CD4-positive, alpha-beta memory T cell (primary cell): ENCODE results near the gene MNAT1. TPM values are rescaled to one million over a fixed set of nuclear protein-coding genes. Genes with fewer than 3 reads are reported as not detected.
A peak's percentile ranks its signal among the peaks of the same experiment; 100 is the strongest.

Experiments
- CTCF ChIA-PET: fragments of 350-600 bp; sonication (Branson Sonifier 250); formaldehyde crosslinking; loops from one replicate; lab custom pipeline; 2021; ENCODE audit warnings: inconsistent platforms; ENCODE audit not compliant: partially characterized antibody; lab: Charles Lee
- POLR2A ChIA-PET: fragments of 350-600 bp; sonication (Branson Sonifier 250); formaldehyde crosslinking; loops from one replicate; lab custom pipeline; 2021; ENCODE audit not compliant: partially characterized antibody; lab: Charles Lee
- DNase-seq, 5 donors: peaks; one replicate each; pipeline versions ENCODE4 v3.0.0 to v3.0.0-alpha.2; 2020 to 2022; ENCODE audit warnings: mixed read lengths in 1 of 5
- H3K27ac ChIP-seq: one replicate; pipeline ENCODE4 v1.7.0; 2013; ENCODE audit warnings: low read depth, low read length
- H3K27me3 ChIP-seq: 2 replicates; pipeline ENCODE4 v1.7.0; 2013; ENCODE audit warnings: mild to moderate bottlenecking, low read length, moderate library complexity; ENCODE audit not compliant: insufficient read depth
- H3K36me3 ChIP-seq: 2 replicates; pipeline ENCODE4 v1.7.0; 2013; ENCODE audit warnings: mild to moderate bottlenecking, low read length, moderate library complexity; ENCODE audit not compliant: insufficient read depth
- H3K4me1 ChIP-seq: 2 replicates; pipeline ENCODE4 v1.7.0; 2013; ENCODE audit warnings: mild to moderate bottlenecking, low read length, moderate library complexity; ENCODE audit not compliant: insufficient read depth
- H3K4me3 ChIP-seq, 2 donors: one replicate each; pipeline ENCODE4 v1.7.0; 2013; ENCODE audit warnings: low read length in 2 of 2, mild to moderate bottlenecking in 1 of 2
- H3K9me3 ChIP-seq, 2 donors: one replicate each; pipeline ENCODE4 v1.7.0; 2013; ENCODE audit warnings: low read length in 2 of 2, control low read depth in 1 of 2; ENCODE audit not compliant: control insufficient read depth in 1 of 2
- H3K27ac Mint-ChIP-seq, 7 donors: one replicate each; pipeline ENCODE4 v1.8.0; 2020 to 2021; ENCODE audit warnings: mixed read lengths in 7 of 7, mild to moderate bottlenecking in 6 of 7, inconsistent platforms in 3 of 7, moderate library complexity in 3 of 7
- H3K27me3 Mint-ChIP-seq, 2 donors: one replicate each; pipeline ENCODE4 v1.8.0; 2020 to 2021; ENCODE audit warnings: mixed read lengths in 2 of 2
- H3K36me3 Mint-ChIP-seq, 2 donors: one replicate each; pipeline ENCODE4 v1.8.0; 2020 to 2021; ENCODE audit warnings: mixed read lengths in 2 of 2, inconsistent platforms in 1 of 2, mild to moderate bottlenecking in 1 of 2
- H3K4me1 Mint-ChIP-seq, 4 donors: one replicate each; pipeline ENCODE4 v1.8.0; 2020 to 2021; ENCODE audit warnings: mixed read lengths in 4 of 4, mild to moderate bottlenecking in 1 of 4
- H3K4me3 Mint-ChIP-seq, 8 donors: one replicate each; pipeline ENCODE4 v1.8.0; 2020 to 2021; ENCODE audit warnings: mixed read lengths in 8 of 8, mild to moderate bottlenecking in 7 of 8, moderate library complexity in 6 of 8, inconsistent platforms in 3 of 8
- H3K9me3 Mint-ChIP-seq, 8 donors: one replicate each; pipeline ENCODE4 v1.8.0; 2020 to 2021; ENCODE audit warnings: mixed read lengths in 8 of 8, mild to moderate bottlenecking in 5 of 8, inconsistent platforms in 3 of 8, moderate library complexity in 1 of 8
- intact Hi-C: fragments of 100-400 bp; cut with micrococcal nuclease; formaldehyde crosslinking; loops from one replicate; pipeline ENCODE4 v1.15.1; 2023
- polyA plus RNA-seq, 2 donors: library from polyadenylated mRNA; unstranded; fragments of 300-500 nt; fragmentation: Illumina TruSeq; gene quantifications; one replicate each; pipeline ENCODE4 v1.2.3, GENCODE V29; 2021
- total RNA-seq, 2 experiments: library from RNA; stranded (reverse); gene quantifications; one replicate each; pipeline ENCODE4 v1.2.3, GENCODE V29; 2021

MNAT1 gene
- total RNA-seq, result 10 to 100 TPM; 12.6 to 13.0 TPM
- polyA plus RNA-seq, result 10 to 100 TPM; 18.9 to 28.7 TPM

DNA sequence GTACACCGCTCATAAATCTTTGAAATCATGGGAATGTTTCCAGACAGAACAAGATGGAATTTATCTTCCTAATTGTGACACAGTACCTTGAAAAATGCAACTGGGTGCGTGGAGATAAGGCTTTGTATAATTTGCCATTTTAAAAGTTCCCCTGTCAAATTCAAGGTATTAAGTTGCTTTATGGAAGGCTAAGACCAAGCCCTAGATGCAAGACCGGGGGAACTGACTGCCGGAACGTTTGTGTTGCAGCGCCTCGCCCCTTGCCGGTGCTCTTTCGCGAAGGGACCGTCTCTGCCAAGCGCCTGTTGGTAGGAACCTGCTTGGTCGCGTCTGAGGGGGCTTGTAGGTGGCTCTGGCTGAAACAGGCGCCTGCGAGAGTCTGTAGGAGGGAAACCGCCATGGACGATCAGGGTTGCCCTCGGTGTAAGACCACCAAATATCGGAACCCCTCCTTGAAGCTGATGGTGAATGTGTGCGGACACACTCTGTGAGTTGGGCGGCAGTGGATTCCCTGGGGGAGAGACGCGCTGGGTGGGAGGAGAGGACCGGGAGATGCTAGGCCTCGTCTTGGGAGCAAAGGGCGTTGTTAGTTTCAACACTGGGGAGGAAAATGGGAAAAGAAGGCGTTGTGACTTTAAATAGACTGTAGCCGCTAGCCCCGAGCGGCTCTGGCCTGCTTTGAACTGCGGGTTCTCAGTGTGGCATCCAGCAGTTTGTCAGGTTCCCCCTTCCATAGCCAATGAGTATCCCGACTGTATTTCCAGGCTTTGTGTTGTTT, at the start of gene MNAT1:
MNAT1 (plus strand) TSS at position 297 of the 778 bp plus-strand sequence; CDS start at position 399, 102 bp downstream.
- Histone ChIP-seq H3K27ac (peak within 1 kb of the TSS; percentile 39), H3K27me3 (no peaks in the 10 kb centered on the region), H3K36me3 (no peaks in the 10 kb centered on the region), H3K9me3 (no peaks in the 10 kb centered on the region), H3K4me1 (peaks cover 20% of the 10 kb centered on the region), H3K4me3 (peak within 1 kb of the TSS; percentile 92 to 97)
- peaks cover 3 to 5% of the 10 kb centered on the region in 2 donors for H3K36me3 Mint-ChIP-seq
- peaks cover 23 to 38% (median 28%) of the 10 kb centered on the region in 4 donors for H3K4me1 Mint-ChIP-seq
- peaks cover 7 to 15% of the 10 kb centered on the region in 2 donors for H3K27me3 Mint-ChIP-seq
- ChIA-PET CTCF (interaction anchor here (1.2 to 1.4 kb wide), 2 partner anchors 12 to 20 kb away, joined by 3 to 7 read pairs; no protein-coding TSS in a partner anchor), POLR2A (interaction anchor here (1.1 to 1.9 kb wide), 2 partner anchors 11 to 1159 kb away, joined by 3 to 6 read pairs; partner anchors contain the start of gene SIX4)
- peak within 1 kb of the TSS; percentile 24 to 98 (median 95) for H3K27ac Mint-ChIP-seq
- peaks cover 0 to 5% (median 5%) of the 10 kb centered on the region in 8 donors for H3K9me3 Mint-ChIP-seq
- peak; percentile 68 to 74 (median 72) for DNase-seq
- intact Hi-C loops, result loop anchor here (1.0 to 2.0 kb wide), 3 partner anchors 10 to 246 kb away; partner anchors contain the start of gene SIX4
- peak within 1 kb of the TSS; percentile 95 to 100 (median 98) for H3K4me3 Mint-ChIP-seq

DNA sequence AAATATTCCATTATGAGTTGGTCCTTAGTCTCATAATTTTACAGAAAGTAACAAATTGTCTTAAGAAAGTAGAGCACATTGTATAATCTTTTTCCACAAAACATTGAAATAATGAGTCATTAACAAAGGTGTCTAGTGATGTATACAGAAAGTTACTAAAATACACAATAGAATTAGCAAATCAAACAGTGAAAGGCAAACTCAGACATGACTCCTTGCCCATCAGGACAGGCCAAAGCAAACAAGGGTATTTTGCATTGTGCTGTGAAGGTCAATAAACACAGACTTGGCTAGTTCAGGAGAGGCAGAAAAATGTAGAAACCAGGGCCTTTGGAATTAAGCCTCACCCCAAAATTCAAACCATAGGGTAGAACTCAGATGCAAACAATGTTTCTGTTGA, 47.7 kb upstream of the MNAT1 start:
- no peak overlapping the region for H3K4me3 ChIP-seq
- no peaks in the 10 kb centered on the region for H3K9me3 Mint-ChIP-seq
- H3K27me3 ChIP-seq, result no peaks in the 10 kb centered on the region
- CTCF ChIA-PET, result no interaction called here
- H3K27ac Mint-ChIP-seq, result no peak overlapping the region
- no peak for DNase-seq
- POLR2A ChIA-PET, result no interaction called here
- no peaks in the 10 kb centered on the region for H3K36me3 Mint-ChIP-seq
- no peaks in the 10 kb centered on the region for H3K4me1 Mint-ChIP-seq
- no peaks in the 10 kb centered on the region for H3K4me1 ChIP-seq
- no peaks in the 10 kb centered on the region for H3K36me3 ChIP-seq
- no peak overlapping the region for H3K27ac ChIP-seq
- peaks cover 5 to 9% of the 10 kb centered on the region in 2 donors for H3K27me3 Mint-ChIP-seq
- H3K9me3 ChIP-seq, result no peaks in the 10 kb centered on the region
- intact Hi-C loops, result no loop called here
- H3K4me3 Mint-ChIP-seq, result no peak overlapping the region

DNA sequence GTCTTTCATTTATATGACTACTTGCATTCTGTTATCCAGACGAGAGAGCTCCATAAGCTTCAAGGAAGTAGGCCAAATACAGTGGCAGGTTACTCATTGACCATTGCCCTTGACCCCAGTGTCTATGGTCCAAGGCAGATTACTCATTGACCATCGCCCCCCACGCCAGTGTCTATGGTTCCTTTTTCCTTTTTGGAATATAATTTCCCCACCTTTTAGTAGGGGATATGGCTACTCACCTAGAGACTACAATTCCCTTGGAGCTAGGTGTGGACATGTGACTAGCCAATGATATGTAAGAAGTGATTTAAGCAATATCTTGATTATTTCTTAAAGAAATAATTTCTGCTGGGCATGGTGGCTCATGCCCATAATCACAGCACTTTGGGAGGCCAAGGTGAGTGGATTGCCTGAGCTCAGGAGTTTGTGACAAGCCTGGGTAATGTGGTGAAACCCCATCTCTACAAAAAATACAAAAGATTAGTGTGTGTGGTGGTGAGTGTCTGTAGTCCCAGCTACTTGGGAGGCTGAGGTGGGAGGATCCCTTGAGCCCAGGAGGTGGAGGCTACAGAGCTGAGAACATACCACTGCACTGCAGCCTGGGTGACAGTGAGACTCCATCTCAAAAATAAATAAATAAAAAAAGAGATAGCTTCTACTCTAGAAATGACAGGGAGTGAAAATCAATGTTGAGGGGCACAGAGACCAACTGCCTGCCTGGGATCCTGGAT, 43.0 kb upstream of the MNAT1 start:
- DNase-seq, result no peak
- Mint-ChIP-seq H3K9me3 (peaks cover 0 to 1% (median 0%) of the 10 kb centered on the region in 8 donors), H3K36me3 (no peaks in the 10 kb centered on the region), H3K27ac (no peak overlapping the region), H3K4me3 (no peak overlapping the region), H3K27me3 (peaks cover 2% of the 10 kb centered on the region in 2 donors), H3K4me1 (no peaks in the 10 kb centered on the region)
- H3K27ac ChIP-seq, result no peak overlapping the region
- no peaks in the 10 kb centered on the region for H3K9me3 ChIP-seq
- CTCF ChIA-PET, result interaction anchor here (1.3 to 1.5 kb wide), 2 partner anchors 8 to 11 kb away, joined by 3 to 4 read pairs; no protein-coding TSS in a partner anchor
- intact Hi-C loops, result no loop called here
- no peak overlapping the region for H3K4me3 ChIP-seq
- POLR2A ChIA-PET, result interaction anchor here (0.7 kb wide), 1 partner anchor 16 kb away, joined by 3 read pairs; no protein-coding TSS in a partner anchor
- no peaks in the 10 kb centered on the region for H3K4me1 ChIP-seq
- no peaks in the 10 kb centered on the region for H3K36me3 ChIP-seq
- no peaks in the 10 kb centered on the region for H3K27me3 ChIP-seq

DNA sequence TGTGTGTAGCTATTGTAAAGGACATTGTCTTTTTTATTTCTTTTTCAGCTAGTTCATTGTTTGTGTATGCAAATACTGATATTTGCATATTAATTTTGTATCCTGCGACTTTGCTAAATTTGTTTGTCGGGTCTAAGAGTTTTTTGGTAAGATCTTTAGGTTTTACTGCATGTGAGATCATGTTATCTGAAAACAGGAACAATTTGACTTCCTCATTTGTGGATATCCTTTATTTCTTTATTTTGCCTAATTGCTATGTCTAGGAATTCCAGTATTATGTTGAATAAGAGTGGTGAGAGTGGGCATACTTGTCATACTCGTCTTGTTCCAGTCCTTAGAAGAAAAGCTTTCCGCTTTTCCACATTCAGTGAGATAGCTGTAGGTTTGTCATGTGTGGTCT, 39.2 kb upstream of the MNAT1 start:
- H3K4me1 ChIP-seq, result no peaks in the 10 kb centered on the region
- CTCF ChIA-PET, result no interaction called here
- intact Hi-C loops, result no loop called here
- no peak for DNase-seq
- H3K9me3 ChIP-seq, result peaks cover 0 to under 1% of the 10 kb centered on the region in 2 donors
- H3K4me1 Mint-ChIP-seq, result no peaks in the 10 kb centered on the region
- no peak overlapping the region for H3K27ac Mint-ChIP-seq
- H3K36me3 ChIP-seq, result no peaks in the 10 kb centered on the region
- no peaks in the 10 kb centered on the region for H3K27me3 ChIP-seq
- H3K27ac ChIP-seq, result no peak overlapping the region
- H3K36me3 Mint-ChIP-seq, result no peaks in the 10 kb centered on the region
- peaks cover 0 to 16% (median 8%) of the 10 kb centered on the region in 8 donors for H3K9me3 Mint-ChIP-seq
- POLR2A ChIA-PET, result no interaction called here
- no peak overlapping the region for H3K4me3 Mint-ChIP-seq
- H3K27me3 Mint-ChIP-seq, result peaks cover 0 to 8% of the 10 kb centered on the region in 2 donors
- H3K4me3 ChIP-seq, result no peak overlapping the region

DNA sequence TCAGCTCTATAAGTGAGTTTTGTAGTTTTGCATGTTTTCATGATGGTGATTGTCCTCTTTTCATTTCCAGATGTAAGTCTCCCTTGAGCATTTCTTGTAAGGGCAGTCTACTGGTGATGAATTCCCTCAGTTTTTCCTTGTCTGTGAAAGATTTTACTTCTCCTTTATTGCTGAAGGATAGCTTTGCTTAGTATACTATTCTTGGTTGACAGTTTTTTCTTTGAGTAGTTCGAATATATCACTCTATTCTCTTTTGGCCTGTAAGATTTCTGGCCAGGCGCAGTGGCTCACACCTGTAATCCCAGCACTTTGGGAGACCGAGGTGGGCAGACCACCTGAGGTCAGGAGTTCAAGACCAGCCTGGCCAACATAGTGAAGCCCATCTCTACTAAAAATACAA, 34.0 kb upstream of the MNAT1 start:
- H3K27ac Mint-ChIP-seq, result no peak overlapping the region
- H3K4me3 Mint-ChIP-seq, result no peak overlapping the region
- H3K4me1 ChIP-seq, result no peaks in the 10 kb centered on the region
- ChIA-PET CTCF (no interaction called here), POLR2A (no interaction called here)
- H3K27me3 Mint-ChIP-seq, result peaks cover 4 to 6% of the 10 kb centered on the region in 2 donors
- no peak overlapping the region for H3K4me3 ChIP-seq
- H3K9me3 Mint-ChIP-seq, result peaks cover 4 to 39% (median 23%) of the 10 kb centered on the region in 8 donors
- H3K9me3 ChIP-seq, result peaks cover 0 to 6% of the 10 kb centered on the region in 2 donors
- no peaks in the 10 kb centered on the region for H3K4me1 Mint-ChIP-seq
- no peaks in the 10 kb centered on the region for H3K27me3 ChIP-seq
- H3K36me3 Mint-ChIP-seq, result peaks cover 0 to 2% of the 10 kb centered on the region in 2 donors
- H3K27ac ChIP-seq, result no peak overlapping the region
- H3K36me3 ChIP-seq, result no peaks in the 10 kb centered on the region
- no peak for DNase-seq
- intact Hi-C loops, result no loop called here

DNA sequence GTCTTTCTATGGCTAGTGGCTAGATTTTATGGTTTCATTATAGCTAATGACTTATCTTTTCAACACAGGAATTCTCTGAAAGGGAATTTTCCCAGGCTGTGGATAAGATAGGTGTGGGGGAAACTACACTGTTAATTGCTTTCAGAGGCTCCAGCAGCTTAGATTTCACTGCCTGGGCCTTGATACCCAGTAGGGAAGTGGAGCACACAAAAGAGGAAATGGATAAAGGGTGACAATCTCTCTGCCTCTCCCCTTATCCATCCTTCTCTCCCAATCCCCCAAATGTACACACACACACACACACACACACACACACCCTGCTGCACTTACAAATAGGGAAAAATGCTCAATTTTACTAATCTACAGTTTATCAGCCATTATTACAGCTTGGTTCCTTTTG, 29.5 kb upstream of the MNAT1 start:
- H3K27me3 ChIP-seq, result no peaks in the 10 kb centered on the region
- Mint-ChIP-seq H3K4me3 (no peak overlapping the region), H3K27ac (no peak overlapping the region), H3K9me3 (peaks cover 4 to 29% (median 17%) of the 10 kb centered on the region in 8 donors), H3K4me1 (no peaks in the 10 kb centered on the region), H3K36me3 (peaks cover 0 to 2% of the 10 kb centered on the region in 2 donors), H3K27me3 (peaks cover 4 to 15% of the 10 kb centered on the region in 2 donors)
- no peak overlapping the region for H3K4me3 ChIP-seq
- H3K4me1 ChIP-seq, result no peaks in the 10 kb centered on the region
- intact Hi-C loops, result no loop called here
- no peak overlapping the region for H3K27ac ChIP-seq
- POLR2A ChIA-PET, result no interaction called here
- H3K36me3 ChIP-seq, result no peaks in the 10 kb centered on the region
- peaks cover 0 to 6% of the 10 kb centered on the region in 2 donors for H3K9me3 ChIP-seq
- CTCF ChIA-PET, result no interaction called here
- DNase-seq, result no peak

DNA sequence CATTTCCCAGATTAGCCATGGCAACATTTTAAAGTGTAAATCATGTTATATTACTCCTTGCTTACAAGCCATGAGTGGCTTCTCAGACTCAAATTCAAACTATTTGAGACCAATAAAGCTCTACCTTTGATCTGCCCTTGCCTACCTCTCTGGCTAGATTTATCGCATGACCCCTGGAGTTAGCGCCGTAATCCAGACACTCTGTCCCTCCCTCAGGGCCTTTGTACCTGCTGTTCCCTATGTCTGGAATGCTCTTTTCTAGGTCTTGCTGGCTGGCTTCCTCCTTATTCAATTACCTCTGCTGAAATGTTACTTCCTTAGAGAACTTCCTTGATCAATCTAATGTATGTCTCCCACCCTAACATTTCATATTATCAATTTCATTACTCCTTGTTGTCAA, 26.7 kb upstream of the MNAT1 start:
- Mint-ChIP-seq H3K9me3 (peaks cover 0 to 3% (median 0%) of the 10 kb centered on the region in 8 donors), H3K36me3 (no peaks in the 10 kb centered on the region), H3K27me3 (peaks cover 11 to 18% of the 10 kb centered on the region in 2 donors), H3K4me1 (no peaks in the 10 kb centered on the region), H3K27ac (no peak overlapping the region), H3K4me3 (no peak overlapping the region)
- ChIA-PET POLR2A (interaction anchor here (0.5 kb wide), 1 partner anchor 17 kb away, joined by 3 read pairs; no protein-coding TSS in a partner anchor), CTCF (no interaction called here)
- Histone ChIP-seq H3K4me1 (no peaks in the 10 kb centered on the region), H3K27me3 (no peaks in the 10 kb centered on the region), H3K4me3 (no peak overlapping the region), H3K27ac (no peak overlapping the region), H3K36me3 (no peaks in the 10 kb centered on the region), H3K9me3 (no peaks in the 10 kb centered on the region)
- intact Hi-C loops, result no loop called here
- no peak for DNase-seq
